Keratinocyte (primary cell): ENCODE measurements around the gene TXNRD2.

ENCODE experiments used
- CTCF ChIP-seq, 3 experiments: IDR thresholded peaks in 1 of 3; conservative IDR thresholded peaks in 1 of 3; optimal IDR thresholded peaks in 1 of 3; 2 replicates in 2 of 3; 3 replicates in 1 of 3; pipeline versions ENCODE3 to v1.5.1; 2011; ENCODE audit warnings: low read length in 3 of 3, mild to moderate bottlenecking in 3 of 3, moderate library complexity in 2 of 3, control low read depth in 1 of 3, inconsistent platforms in 1 of 3; ENCODE audit not compliant: insufficient read depth in 2 of 3; ENCODE audit errors: extremely low read depth in 1 of 3
- EZH2 ChIP-seq: IDR thresholded peaks from one replicate; pipeline ENCODE4 v1.6.1; 2012; ENCODE audit warnings: inconsistent platforms, mild to moderate bottlenecking, low read length, moderate library complexity

GRCh38 chr22:19988331-19988808 lies 46.8 kb upstream of the TXNRD2 start:
- TF ChIP-seq CTCF (optimal IDR thresholded peaks at IDR 0.05 in 1 of 3, IDR thresholded peaks at IDR 0.05 in 1 of 3, conservative IDR thresholded peaks at IDR 0.05 in 1 of 3; ENCODE audit: extremely low read depth in 1 of 3, insufficient read depth in 2 of 3, low read length in 3 of 3), result no peak
- TF ChIP-seq EZH2, result no peak
